ENCODE results near the gene MRPL2.

MRPL2 gene

GRCh38 chr6:43053545-43054205, 5.6 kb downstream of the MRPL2 start, which contains the start of gene CUL7 (continued):
- TF ChIP-seq ZNF394 (tag by site-specific recombination; IDR thresholded peaks at IDR 0.05; ENCODE audit: borderline replicate concordance), result peak; percentile 52; the same call in 1 of the 2 replicates
- no peak; the same call in 1 of the 2 replicates for TF ChIP-seq ZNF391 (tag by site-specific recombination; IDR thresholded peaks at IDR 0.05; ENCODE audit: borderline replicate concordance, low read depth)
- TF ChIP-seq ZNF670 (tag by site-specific recombination; IDR thresholded peaks at IDR 0.05; ENCODE audit: low read depth), result no peak
- peak; percentile 83 for TF ChIP-seq ZBTB21 (tag by site-specific recombination; IDR thresholded peaks at IDR 0.05)

- CTCF ChIA-PET, result interaction anchor here (0.7 to 1.7 kb wide), 5 partner anchors 14 to 363 kb away, joined by 3 to 8 read pairs (median 3); no protein-coding TSS in a partner anchor
- peaks cover 23 to 74% of the 10 kb centered on the region in 2 experiments; a peak in 2 of 3 replicates for H3K36me3 ChIP-seq (ENCODE audit: control insufficient read depth in 2 of 2, insufficient read depth in 1 of 2, low read length in 2 of 2)
- TF ChIP-seq ZNF654 (tag by site-specific recombination; IDR thresholded peaks at IDR 0.05; ENCODE audit: low read depth) (no peak), ZNF776 (tag by site-specific recombination; IDR thresholded peaks at IDR 0.05; ENCODE audit: borderline replicate concordance) (no peak), ZNF341 (tag by site-specific recombination; IDR thresholded peaks at IDR 0.05; ENCODE audit: low read depth) (peak; percentile 41; the same call in 1 of the 2 replicates), ZNF335 (tag by site-specific recombination; conservative IDR thresholded peaks at IDR 0.05) (no peak), ZNF169 (tag by site-specific recombination; IDR thresholded peaks at IDR 0.05) (0 out of 2 replicates have a peak, but pooled peaks have one; percentile 14), HOXD13 (CRISPR knock-in tag; IDR thresholded peaks at IDR 0.05; ENCODE audit: borderline replicate concordance) (0 out of 2 replicates have a peak, but pooled peaks have one; percentile 6), ZFP37 (tag by site-specific recombination; IDR thresholded peaks at IDR 0.05) (no peak), SCRT2 (tag by site-specific recombination; IDR thresholded peaks at IDR 0.05) (peak; percentile 65; the same call in 1 of the 2 replicates), KLF7 (tag by site-specific recombination; IDR thresholded peaks at IDR 0.05; ENCODE audit: borderline replicate concordance) (no peak), HOXC10 (CRISPR knock-in tag; IDR thresholded peaks at IDR 0.05) (0 out of 2 replicates have a peak, but pooled peaks have one; percentile 47), MYNN (tag by site-specific recombination; IDR thresholded peaks at IDR 0.05; ENCODE audit: borderline replicate concordance) (peak; percentile 96), ZNF132 (tag by site-specific recombination; IDR thresholded peaks at IDR 0.05; ENCODE audit: borderline replicate concordance) (no peak), ZBTB17 (tag by site-specific recombination; IDR thresholded peaks at IDR 0.05) (peak; percentile 12), ZNF624 (tag by site-specific recombination; IDR thresholded peaks at IDR 0.05) (no peak), FEZF1 (tag by site-specific recombination; IDR thresholded peaks at IDR 0.05) (no peak), ZFHX2 (tag by site-specific recombination; conservative IDR thresholded peaks at IDR 0.05) (peak; percentile 83), ZBTB20 (tag by site-specific recombination; IDR thresholded peaks at IDR 0.05) (no peak), ZNF19 (tag by site-specific recombination; IDR thresholded peaks at IDR 0.05; ENCODE audit: low read depth) (no peak), ZNF530 (tag by site-specific recombination; IDR thresholded peaks at IDR 0.05; ENCODE audit: low read depth) (no peak), CTCF (tag by site-specific recombination; IDR thresholded peaks at IDR 0.05) (peak; percentile 77; the same call in 1 of the 2 replicates), ZNF837 (tag by site-specific recombination; IDR thresholded peaks at IDR 0.05) (peak; percentile 64; the same call in 1 of the 2 replicates), RBAK (tag by site-specific recombination; IDR thresholded peaks at IDR 0.05) (no peak), IKZF3 (tag by site-specific recombination; IDR thresholded peaks at IDR 0.05) (no peak), ZFP41 (tag by site-specific recombination; IDR thresholded peaks at IDR 0.05; ENCODE audit: borderline replicate concordance) (no peak)
- TF ChIP-seq, protein P1, sequence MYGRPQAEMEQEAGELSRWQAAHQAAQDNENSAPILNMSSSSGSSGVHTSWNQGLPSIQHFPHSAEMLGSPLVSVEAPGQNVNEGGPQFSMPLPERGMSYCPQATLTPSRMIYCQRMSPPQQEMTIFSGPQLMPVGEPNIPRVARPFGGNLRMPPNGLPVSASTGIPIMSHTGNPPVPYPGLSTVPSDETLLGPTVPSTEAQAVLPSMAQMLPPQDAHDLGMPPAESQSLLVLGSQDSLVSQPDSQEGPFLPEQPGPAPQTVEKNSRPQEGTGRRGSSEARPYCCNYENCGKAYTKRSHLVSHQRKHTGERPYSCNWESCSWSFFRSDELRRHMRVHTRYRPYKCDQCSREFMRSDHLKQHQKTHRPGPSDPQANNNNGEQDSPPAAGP (tag by site-specific recombination; IDR thresholded peaks at IDR 0.05), result no peak
- TF ChIP-seq, protein P2, sequence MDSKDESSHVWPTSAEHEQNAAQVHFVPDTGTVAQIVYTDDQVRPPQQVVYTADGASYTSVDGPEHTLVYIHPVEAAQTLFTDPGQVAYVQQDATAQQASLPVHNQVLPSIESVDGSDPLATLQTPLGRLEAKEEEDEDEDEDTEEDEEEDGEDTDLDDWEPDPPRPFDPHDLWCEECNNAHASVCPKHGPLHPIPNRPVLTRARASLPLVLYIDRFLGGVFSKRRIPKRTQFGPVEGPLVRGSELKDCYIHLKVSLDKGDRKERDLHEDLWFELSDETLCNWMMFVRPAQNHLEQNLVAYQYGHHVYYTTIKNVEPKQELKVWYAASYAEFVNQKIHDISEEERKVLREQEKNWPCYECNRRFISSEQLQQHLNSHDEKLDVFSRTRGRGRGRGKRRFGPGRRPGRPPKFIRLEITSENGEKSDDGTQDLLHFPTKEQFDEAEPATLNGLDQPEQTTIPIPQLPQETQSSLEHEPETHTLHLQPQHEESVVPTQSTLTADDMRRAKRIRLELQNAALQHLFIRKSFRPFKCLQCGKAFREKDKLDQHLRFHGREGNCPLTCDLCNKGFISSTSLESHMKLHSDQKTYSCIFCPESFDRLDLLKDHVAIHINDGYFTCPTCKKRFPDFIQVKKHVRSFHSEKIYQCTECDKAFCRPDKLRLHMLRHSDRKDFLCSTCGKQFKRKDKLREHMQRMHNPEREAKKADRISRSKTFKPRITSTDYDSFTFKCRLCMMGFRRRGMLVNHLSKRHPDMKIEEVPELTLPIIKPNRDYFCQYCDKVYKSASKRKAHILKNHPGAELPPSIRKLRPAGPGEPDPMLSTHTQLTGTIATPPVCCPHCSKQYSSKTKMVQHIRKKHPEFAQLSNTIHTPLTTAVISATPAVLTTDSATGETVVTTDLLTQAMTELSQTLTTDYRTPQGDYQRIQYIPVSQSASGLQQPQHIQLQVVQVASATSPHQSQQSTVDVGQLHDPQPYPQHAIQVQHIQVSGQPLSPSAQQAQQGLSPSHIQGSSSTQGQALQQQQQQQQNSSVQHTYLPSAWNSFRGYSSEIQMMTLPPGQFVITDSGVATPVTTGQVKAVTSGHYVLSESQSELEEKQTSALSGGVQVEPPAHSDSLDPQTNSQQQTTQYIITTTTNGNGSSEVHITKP (tag by site-specific recombination; IDR thresholded peaks at IDR 0.05), result no peak
These were observed 6.2 kb downstream of the MRPL2 start for GRCh38 chr6:43052842-43053544.

More at GRCh38 chr6:43052842-43053544, 6.2 kb downstream of the MRPL2 start:
- Histone ChIP-seq H3K9me3 (ENCODE audit: control insufficient read depth, insufficient read depth, low read depth, low read length) (no peaks in the 10 kb centered on the region), H3K4me1 (ENCODE audit: control insufficient read depth, insufficient read depth, low read length) (peaks cover 4% of the 10 kb centered on the region), H3K27ac (ENCODE audit: extremely low read depth, low read depth, low read length) (peak overlapping the region; percentile 85), H3K4me3 (ENCODE audit: low read depth, low read length) (peak overlapping the region; percentile 74)
- POLR2A ChIA-PET, result interaction anchor here (0.8 to 3.4 kb wide), 24 partner anchors 10 to 464 kb away, joined by 3 to 50 read pairs (median 10); partner anchors contain the start of genes CNPY3, CUL9, KLHDC3 and MEA1

Data from HEK293 (cell line).